Activated T-cell treated with anti-CD3 and anti-CD28 coated beads for 1 hour (primary cell): Measurements from ENCODE around the gene ZSCAN21.
"Not testable (repeated sequence)": the region's sequence is repeated elsewhere in the genome, so short reads cannot be mapped to it uniquely, and the experiment has no call there.

Source experiments
- DNase-seq: peaks from one replicate; pipeline ENCODE4 v3.0.0-alpha.2; 2020; ENCODE audit warnings: low read depth

ZSCAN21 gene

GRCh38 chr7:100049441-100050291 lies at the start of gene ZSCAN21:
Gene ZSCAN21, plus strand, starts transcription at chr7:100049774. Its CDS starts 7,233 bp downstream, at chr7:100057007.
- DNase-seq = peak; percentile 75

GRCh38 chr7:100000239-100000638 lies 49.3 kb upstream of the ZSCAN21 start:
- DNase-seq = no peak

DNA sequence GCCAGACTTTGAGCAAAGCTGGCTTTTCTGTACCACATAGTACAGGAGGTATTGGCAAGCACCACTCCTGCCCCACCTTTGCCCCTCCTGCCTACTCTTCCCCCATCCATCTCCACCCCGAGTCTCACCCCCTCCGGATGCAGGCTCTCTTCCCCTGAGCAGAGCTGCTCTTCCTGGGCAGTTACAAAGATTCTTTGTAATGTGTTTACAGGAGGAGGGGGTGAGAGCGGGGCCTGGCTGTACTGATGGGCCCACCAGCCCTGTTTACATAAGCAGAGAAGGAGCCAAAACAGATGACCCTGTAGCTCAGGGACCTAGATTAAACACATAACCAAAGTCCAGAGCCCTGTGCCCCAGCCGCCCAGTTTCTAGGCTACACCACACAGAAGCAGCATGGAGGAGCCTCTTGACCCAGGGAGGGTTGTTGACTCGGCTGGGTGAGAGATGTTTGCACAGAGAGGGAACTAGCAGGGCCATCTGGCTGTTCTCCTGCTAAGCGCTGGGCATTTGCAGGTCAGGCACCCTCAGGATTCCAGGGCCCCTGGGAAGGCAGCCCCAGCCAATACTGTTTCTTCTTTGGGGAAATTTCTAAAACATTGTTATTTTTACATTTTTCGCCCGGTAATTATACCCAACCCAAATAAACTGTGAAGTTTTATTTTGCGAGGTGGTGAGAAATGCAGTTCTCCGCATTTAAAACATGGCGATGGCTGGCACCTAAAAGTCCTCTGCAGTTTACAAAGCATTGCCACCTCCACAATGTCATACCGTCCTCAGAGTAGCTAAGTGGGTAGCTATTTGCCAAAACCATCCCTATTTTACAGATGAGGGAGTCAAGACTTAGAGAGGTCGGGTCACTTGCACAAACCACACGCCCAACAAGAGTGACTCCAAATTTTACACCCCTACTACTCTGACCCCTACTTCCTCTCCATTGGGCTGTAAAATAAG lies 45.6 kb upstream of the ZSCAN21 start:
- DNase-seq = no peak

DNA sequence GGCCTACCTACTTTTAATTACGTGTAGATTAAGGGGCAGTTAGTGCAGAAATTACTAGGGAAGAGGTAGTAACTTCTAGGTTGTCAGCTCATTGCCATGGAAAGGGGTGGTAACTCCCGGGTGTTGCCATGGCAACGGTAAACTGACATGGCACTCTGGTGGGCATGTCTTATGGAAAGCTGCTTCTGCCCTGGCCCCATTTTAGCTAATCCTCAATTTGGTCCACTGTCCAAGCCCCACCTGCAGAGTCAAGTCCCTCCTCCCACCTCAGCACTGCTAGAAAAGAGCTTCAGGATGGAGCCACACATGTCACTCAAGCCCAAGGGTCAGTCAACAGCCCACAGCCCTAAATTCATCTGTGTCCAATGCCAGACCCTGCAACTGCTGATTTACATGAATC lies 41.7 kb upstream of the ZSCAN21 start:
- DNase-seq = no peak

- DNase-seq = no peak
Observed at GRCh38 chr7:100008525-100008924, 41.0 kb upstream of the ZSCAN21 start.

DNA sequence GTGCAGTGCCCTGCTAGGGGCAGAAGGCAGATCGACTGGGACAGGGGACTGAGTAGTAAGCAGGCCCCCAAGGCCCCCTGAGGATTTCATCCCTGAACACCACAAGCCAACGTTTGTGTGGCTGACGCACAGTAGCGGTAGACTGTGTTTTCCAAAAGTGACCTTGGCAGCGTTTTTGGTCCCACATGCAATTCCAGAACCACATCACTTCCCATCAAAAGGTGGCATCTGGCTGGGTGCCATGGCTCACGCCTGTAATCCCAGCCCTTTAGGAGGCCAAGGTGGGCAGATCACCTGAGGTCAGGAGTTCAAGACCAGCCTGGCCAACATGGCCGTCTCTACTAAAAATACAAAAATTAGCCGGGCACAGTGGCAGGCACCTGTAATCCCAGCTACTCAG lies 39.6 kb upstream of the ZSCAN21 start:
- DNase-seq = not testable (repeated sequence)

DNA sequence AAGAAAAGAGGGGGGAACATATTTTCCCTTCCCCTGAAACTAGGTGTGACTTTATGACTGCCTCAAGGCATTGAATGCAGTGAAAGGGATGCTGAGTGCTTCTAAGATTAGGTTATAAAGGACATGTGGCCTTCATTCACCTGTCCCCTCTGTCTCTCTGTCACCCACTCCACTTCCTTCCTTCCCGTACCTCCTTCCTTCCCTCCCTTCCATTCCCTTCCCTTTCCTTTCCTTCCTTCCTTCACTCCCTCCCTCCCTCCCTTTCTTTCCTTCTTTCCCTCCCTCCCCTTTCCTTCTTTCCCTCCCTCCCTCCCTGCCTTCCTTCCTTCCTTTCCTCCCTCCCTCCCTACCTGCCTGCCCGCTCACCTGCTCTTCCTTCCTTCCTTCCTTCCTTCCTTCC lies 38.7 kb upstream of the ZSCAN21 start:
- no peak for DNase-seq

DNA sequence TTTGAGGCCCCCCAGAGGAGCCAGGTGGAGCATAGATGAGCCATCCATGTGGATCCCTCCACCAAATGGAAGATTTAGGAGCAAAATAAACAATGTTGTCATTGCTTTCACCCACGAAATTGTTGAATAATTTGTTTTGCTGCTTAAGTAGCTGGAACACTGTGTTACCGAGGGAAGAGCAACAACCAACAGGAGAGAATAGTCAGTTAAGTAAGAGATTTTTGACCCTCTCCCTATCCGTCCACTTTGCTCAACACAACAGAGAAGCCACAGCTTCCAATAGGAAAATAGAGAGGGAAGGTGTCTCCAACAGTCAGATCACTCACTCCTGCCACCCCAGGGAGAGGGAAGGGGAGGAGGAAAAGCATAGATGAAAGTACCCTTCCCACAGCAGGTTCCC lies 38.1 kb upstream of the ZSCAN21 start:
- no peak for DNase-seq

- not testable (repeated sequence) for DNase-seq
Observed at GRCh38 chr7:100012385-100013327, 36.9 kb upstream of the ZSCAN21 start.

DNA sequence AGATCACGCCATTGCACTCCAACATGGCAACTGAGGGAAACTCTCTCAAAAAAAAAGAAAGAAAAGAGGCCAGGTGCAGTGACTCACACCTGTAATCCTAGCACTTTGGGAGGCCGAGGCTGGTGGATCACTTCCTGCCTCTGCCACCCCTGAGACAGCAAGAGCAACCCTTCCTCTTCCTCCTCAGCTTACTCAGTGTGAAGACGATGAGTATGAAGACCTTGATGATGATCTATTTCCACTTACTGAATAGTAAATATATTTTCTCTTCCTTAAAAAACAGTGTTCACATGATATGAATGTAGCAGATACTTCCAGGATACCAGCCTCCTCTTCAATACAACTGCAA lies 36.3 kb upstream of the ZSCAN21 start:
- DNase-seq = no peak

GRCh38 chr7:100015232-100016214 lies 34.1 kb upstream of the ZSCAN21 start, which contains the start of gene ZKSCAN1:
Gene ZKSCAN1, plus strand, starts transcription at chr7:100015596. Its CDS starts 7,911 bp downstream, at chr7:100023507.
- DNase-seq = peak; percentile 79

DNA sequence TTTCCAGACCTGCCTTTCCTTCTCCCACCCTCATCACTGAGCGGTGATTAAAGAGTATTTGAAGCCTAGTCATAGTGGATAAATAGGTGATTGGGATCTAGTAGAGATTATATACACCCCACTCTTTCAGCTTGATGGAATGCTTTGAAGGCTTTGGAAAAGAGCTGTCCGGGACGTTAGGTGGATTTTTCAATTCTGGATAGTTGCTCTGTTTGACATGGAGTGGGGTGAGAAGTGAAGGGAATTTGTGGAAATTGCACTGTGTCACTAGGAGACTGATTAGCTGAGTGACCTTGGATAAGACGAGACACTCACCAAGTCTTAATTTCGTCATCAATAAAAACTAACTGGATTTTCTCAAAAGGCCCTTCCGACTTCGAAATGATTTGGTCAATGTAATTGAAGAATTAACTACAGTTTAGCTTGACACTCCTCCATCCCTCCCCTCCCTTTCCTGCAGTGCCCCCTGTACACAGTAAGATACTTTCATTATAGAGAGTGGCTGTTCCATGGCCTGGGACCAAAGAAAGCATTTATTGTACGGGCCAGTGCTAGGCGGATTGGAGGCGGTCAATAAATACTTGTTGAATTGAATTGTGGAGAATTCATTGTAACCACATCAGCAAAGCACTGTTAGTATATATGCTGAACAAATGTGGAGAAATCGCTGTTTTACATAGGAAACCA lies 33.2 kb upstream of the ZSCAN21 start:
- no peak for DNase-seq

DNA sequence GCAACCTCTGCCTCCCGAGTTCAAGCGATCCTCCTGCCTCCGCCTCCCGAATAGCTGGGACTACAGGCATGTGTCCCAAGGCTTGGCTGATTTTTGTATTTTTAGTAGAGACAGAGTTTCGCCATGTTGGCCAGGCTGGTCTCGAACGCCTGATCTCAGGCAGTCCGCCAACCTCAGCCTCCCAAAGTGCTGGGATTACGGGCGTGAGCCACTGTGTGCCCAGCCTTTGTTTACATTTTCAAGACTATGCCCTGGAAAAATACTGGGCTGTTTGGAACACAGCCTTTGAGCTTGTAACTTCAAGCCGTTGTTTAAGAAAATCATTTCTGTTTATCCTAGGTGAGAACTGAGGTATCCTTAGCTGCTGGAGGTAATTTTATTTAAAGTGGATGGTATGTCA lies 32.3 kb upstream of the ZSCAN21 start:
- DNase-seq = no peak

DNA sequence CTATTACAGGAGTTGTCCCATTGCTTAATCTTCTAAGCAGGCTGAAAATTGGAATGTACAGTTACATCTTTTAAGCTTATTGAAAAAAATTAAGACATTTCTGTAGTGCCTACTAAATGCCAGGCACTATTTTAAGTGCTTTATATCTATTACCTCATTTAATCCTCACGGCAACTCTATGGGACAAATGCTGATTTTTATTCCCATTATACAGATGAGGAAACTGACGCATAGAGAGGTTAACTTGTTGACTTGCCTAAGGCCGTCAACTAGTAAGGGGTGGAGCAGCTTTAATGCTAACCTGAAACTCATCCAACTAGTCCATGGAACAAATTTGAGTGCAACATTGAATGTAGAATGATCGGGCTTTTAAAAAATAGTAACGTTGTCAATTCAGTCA lies 31.7 kb upstream of the ZSCAN21 start:
- no peak for DNase-seq

- no peak for DNase-seq
Observed at GRCh38 chr7:100019908-100020307, 29.7 kb upstream of the ZSCAN21 start.

DNA sequence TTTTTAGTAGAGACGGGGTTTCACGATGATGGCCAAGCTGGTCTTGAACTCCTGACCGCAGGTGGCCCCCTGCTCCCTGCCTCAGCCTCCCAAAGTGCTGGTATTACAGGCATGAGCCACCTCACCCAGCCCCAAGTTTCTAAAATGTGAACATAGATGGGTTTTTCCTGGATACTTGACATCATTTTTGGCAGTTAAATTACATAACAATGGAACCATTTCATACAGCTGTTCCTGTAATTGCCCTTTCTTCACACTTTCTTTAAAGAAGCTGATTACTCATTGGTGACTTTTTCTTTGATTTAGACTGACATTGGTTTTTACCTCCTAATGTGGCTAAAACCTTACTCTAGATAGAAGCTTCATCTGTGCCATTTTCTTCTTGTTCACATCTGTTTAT lies 28.3 kb upstream of the ZSCAN21 start:
- no peak for DNase-seq

GRCh38 chr7:100022621-100023020 lies 27.0 kb upstream of the ZSCAN21 start:
- no peak for DNase-seq

GRCh38 chr7:100023526-100023925 lies 26.0 kb upstream of the ZSCAN21 start:
- DNase-seq = no peak

- DNase-seq = no peak
Observed at GRCh38 chr7:100024020-100024619, 25.5 kb upstream of the ZSCAN21 start.
